Mononuclear cell (primary cell): ENCODE measurements around the gene PADI6. TPM values are rescaled to one million over a fixed set of nuclear protein-coding genes. Genes with fewer than 3 reads are reported as not detected.
"Not testable (repeated sequence)": the region's sequence is repeated elsewhere in the genome, so short reads cannot be mapped to it uniquely, and the experiment has no call there.

Experiments
- H3K27me3 ChIP-seq: 2 replicates; pipeline ENCODE4 v1.6.0; 2011; ENCODE audit warnings: low read length, control low read depth; ENCODE audit not compliant: insufficient read depth
- H3K4me1 ChIP-seq: 2 replicates; pipeline ENCODE4 v1.5.1; 2011; ENCODE audit warnings: mild to moderate bottlenecking, low read length, control low read depth; ENCODE audit not compliant: insufficient read depth
- H3K4me3 ChIP-seq: 2 replicates; pipeline ENCODE4 v1.5.1; 2011; ENCODE audit warnings: mild to moderate bottlenecking, low read length, moderate library complexity
- H3K9me3 ChIP-seq: 2 replicates; pipeline ENCODE4 v1.5.1; 2011; ENCODE audit warnings: low read depth, mild to moderate bottlenecking, control low read depth, low read length
- total RNA-seq: library from RNA; depleted of rRNA; stranded (reverse); fragments of >200 nt; gene quantifications from one replicate; pipeline ENCODE4 v1.2.3, GENCODE V29; 2012

PADI6 gene
- not detected for total RNA-seq

DNA sequence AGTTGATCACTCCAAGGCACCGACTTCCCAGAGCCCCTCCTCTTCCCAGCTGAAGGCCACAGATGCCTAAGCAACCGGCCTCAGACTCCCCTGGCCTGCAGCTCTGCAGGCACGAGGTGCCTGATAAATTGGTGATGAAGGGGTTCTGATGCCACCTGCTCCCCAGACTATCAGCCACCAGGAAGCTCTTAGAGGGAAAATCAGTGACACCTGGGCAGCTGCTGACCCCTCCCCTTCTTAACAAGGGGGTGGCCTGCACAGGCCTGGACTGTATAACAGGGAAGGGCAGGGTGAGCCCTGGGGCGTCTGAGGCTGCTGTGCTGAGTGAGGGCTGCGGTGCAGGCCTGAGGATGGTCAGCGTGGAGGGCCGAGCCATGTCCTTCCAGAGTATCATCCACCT lies at the start of gene PADI6:
Gene PADI6, plus strand, starts transcription at position 301 of the 400 bp plus-strand sequence. Its CDS starts 50 bp downstream, at position 351.
- H3K9me3 ChIP-seq, result no peaks in the 10 kb centered on the region
- H3K4me1 ChIP-seq, result no peaks in the 10 kb centered on the region
- H3K27me3 ChIP-seq, result no peaks in the 10 kb centered on the region
- H3K4me3 ChIP-seq, result no peak within 1 kb of the TSS

DNA sequence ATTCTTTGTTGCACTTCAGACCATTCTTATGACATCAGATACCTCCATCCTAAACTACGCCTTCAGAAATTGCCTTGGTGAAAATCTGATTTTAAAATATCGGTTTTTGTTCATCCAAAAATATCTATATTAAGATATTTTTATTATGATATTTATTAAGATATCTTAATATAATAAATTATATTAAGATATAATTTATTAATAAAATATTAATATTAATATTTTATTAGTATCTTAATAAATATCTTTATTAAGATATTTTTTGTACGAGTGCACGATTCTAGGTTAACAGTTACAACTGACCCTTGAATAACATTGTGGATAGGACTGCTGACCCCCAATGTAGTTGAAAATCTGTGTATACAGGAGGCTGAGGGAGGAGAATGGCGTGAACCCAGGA lies 43.1 kb upstream of the PADI6 start:
- H3K27me3 ChIP-seq, result no peaks in the 10 kb centered on the region
- H3K9me3 ChIP-seq, result no peaks in the 10 kb centered on the region
- no peak overlapping the region for H3K4me3 ChIP-seq
- H3K4me1 ChIP-seq, result no peaks in the 10 kb centered on the region

GRCh38 chr1:17329610-17330009 lies 42.4 kb upstream of the PADI6 start:
- H3K4me3 ChIP-seq, result no peak overlapping the region
- H3K4me1 ChIP-seq, result no peaks in the 10 kb centered on the region
- H3K27me3 ChIP-seq, result no peaks in the 10 kb centered on the region
- H3K9me3 ChIP-seq, result no peaks in the 10 kb centered on the region

- no peak overlapping the region for H3K4me3 ChIP-seq
- no peaks in the 10 kb centered on the region for H3K9me3 ChIP-seq
- no peaks in the 10 kb centered on the region for H3K27me3 ChIP-seq
- H3K4me1 ChIP-seq, result no peaks in the 10 kb centered on the region
These were observed 41.1 kb upstream of the PADI6 start for GRCh38 chr1:17330856-17331255.

GRCh38 chr1:17333081-17333480 lies 38.9 kb upstream of the PADI6 start:
- Histone ChIP-seq H3K4me1 (no peaks in the 10 kb centered on the region), H3K9me3 (no peaks in the 10 kb centered on the region), H3K27me3 (no peaks in the 10 kb centered on the region), H3K4me3 (no peak overlapping the region)

GRCh38 chr1:17335821-17336710 lies 35.9 kb upstream of the PADI6 start:
- H3K4me1 ChIP-seq, result no peaks in the 10 kb centered on the region
- no peaks in the 10 kb centered on the region for H3K9me3 ChIP-seq
- H3K27me3 ChIP-seq, result no peaks in the 10 kb centered on the region
- no peak overlapping the region for H3K4me3 ChIP-seq

DNA sequence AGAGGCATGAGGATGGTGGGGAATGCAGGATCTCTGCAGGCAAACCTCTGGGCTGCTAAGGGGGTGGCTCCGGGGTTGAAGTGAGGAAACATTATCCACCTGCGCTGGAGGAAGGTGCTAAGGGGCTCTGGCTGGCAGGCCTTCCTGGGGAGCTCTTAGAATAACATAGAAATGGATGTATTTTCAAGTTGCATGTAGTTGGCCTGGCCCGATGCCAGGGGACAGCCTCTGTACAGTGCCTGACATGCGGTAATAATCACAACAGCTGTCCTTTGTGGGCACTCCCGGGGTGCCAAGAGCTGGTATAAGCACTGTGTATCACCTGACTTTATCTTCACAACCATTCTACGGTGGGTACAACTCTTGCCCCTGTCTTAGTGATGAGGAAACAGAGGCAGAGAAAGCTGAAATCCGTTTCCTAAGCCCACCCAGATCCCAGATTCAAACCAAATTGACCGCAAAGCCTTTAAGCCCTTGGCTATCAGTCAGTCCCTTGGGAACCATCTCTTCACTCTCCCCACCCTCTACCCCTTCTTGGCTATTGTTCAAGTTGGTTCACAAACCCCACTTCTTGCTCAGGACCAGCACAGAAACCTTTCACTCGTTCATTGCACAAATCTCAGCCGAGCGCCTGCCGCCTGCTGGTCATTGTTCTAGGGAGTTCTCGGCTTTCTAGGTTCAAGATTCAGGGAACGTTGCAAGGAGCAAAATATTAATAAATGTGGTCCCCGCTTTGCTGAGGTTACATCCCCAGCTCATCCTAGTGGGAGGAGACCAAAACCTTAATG lies 33.1 kb upstream of the PADI6 start:
- Histone ChIP-seq H3K4me1 (no peaks in the 10 kb centered on the region), H3K4me3 (no peak overlapping the region), H3K27me3 (no peaks in the 10 kb centered on the region), H3K9me3 (no peaks in the 10 kb centered on the region)

- H3K9me3 ChIP-seq, result no peaks in the 10 kb centered on the region
- H3K4me1 ChIP-seq, result no peaks in the 10 kb centered on the region
- no peak overlapping the region for H3K4me3 ChIP-seq
- H3K27me3 ChIP-seq, result no peaks in the 10 kb centered on the region
These were observed 32.5 kb upstream of the PADI6 start for GRCh38 chr1:17339521-17339920.

DNA sequence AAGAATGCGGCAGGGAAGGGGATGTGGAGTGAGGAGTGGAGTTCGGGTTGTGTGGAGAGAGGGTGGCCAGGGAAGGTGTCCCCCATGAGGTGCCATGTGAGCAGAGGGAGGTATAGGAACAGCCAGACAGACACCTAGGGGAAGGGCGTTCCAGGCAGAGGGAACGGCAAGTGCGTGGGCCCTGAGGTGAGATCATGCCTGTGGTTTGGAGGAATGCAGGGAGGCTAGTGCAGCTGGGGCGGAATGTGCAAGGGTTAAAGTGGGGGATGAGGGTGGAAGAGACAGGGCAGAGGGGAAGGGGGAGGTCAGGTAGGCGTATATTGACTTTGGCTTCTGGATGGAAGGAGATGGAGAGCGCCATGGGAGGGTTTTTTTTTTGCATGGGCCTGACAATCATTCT lies 31.6 kb upstream of the PADI6 start:
- Histone ChIP-seq H3K9me3 (no peaks in the 10 kb centered on the region), H3K4me1 (no peaks in the 10 kb centered on the region), H3K4me3 (no peak overlapping the region), H3K27me3 (no peaks in the 10 kb centered on the region)

DNA sequence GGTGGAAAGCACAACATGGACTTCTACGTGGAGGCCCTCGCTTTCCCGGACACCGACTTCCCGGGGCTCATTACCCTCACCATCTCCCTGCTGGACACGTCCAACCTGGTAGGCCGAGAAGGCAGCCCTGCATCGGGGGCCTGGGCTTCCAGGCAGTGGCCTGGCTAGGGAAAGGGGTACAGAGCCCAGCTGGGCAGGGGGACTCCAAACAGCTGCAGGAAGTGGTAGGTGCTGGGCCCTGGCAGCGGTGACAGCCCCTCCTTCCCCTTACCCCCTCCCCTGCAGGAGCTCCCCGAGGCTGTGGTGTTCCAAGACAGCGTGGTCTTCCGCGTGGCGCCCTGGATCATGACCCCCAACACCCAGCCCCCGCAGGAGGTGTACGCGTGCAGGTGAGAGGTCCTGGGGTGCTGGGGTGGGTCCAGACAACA lies 30.0 kb upstream of the PADI6 start:
- no peaks in the 10 kb centered on the region for H3K27me3 ChIP-seq
- no peaks in the 10 kb centered on the region for H3K9me3 ChIP-seq
- H3K4me3 ChIP-seq, result no peak overlapping the region
- no peaks in the 10 kb centered on the region for H3K4me1 ChIP-seq

DNA sequence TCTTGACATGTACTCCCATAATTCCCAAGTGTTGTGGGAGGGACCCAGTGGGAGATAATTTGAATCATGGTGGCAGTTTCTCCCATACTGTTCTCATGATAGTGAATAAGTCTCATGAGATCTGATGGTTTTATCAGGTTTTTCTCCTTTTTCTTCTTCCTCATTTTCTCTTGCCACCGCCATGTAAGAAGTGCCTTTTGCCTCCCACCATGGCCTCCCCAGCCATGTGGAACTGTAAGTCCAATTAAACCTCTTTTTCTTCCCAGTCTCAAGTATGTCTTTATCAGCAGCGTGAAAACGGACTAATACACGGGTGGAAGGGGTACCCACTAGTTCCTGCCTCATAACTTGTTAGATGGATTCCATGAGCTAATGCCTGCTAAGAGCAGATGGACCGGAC lies 26.5 kb upstream of the PADI6 start:
- H3K27me3 ChIP-seq, H3K4me3 ChIP-seq, H3K9me3 ChIP-seq, H3K4me1 ChIP-seq: not testable (repeated sequence)

GRCh38 chr1:17346046-17346789 lies 25.8 kb upstream of the PADI6 start:
- Histone ChIP-seq H3K4me1 (no peaks in the 10 kb centered on the region), H3K9me3 (no peaks in the 10 kb centered on the region), H3K4me3 (no peak overlapping the region), H3K27me3 (no peaks in the 10 kb centered on the region)

- no peaks in the 10 kb centered on the region for H3K4me1 ChIP-seq
- no peak overlapping the region for H3K4me3 ChIP-seq
- no peaks in the 10 kb centered on the region for H3K9me3 ChIP-seq
- no peaks in the 10 kb centered on the region for H3K27me3 ChIP-seq
These were observed 24.0 kb upstream of the PADI6 start for GRCh38 chr1:17347769-17348592.

DNA sequence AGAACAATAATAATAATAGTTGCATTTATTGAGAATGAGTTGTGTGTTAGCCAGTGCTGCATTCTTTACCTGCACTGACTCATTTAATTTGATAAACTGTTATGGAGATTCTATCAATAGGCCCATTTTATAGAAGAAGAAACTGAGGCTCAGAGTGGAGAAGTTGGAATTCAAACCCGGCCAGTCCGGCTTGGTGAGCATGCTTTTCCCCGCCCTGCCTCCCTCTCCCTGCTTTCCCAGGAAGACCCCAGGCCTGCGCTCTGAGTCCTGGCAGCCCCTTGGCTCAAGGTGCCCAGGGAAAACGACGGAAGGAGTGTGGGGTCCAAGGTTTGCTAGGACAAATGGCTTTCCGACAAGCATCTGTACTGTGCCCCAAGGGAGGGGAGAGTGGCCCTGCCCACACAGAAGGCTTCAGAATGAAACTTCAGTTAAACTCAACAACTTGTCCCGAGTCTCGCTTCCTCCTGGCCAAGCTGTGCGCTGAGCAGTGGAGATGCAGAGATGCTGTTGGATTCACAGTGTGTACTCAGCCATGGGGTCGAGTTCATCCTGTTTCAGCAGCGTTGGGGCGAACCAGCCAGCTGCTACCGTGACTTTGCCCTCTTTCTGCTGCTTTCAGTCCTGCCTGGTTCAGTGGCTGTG lies 23.3 kb upstream of the PADI6 start:
- H3K27me3 ChIP-seq, result no peaks in the 10 kb centered on the region
- no peaks in the 10 kb centered on the region for H3K4me1 ChIP-seq
- no peak overlapping the region for H3K4me3 ChIP-seq
- no peaks in the 10 kb centered on the region for H3K9me3 ChIP-seq
